ENCODE measurements around the gene FBXO9.

Gene FBXO9

GRCh38 chr6:53119772-53120409 lies 54.7 kb downstream of the FBXO9 start:
- no peak overlapping the region for H3K4me2 ChIP-seq (ENCODE audit: low read length)

GRCh38 chr6:53124131-53124800 lies 59.1 kb downstream of the FBXO9 start:
- Histone ChIP-seq H3K27me3 (ENCODE audit: low read depth, low read length) (peaks cover 19% of the 10 kb centered on the region), H3K4me2 (ENCODE audit: low read length) (no peak overlapping the region), H3K36me3 (replicated peaks; ENCODE audit: low read depth, low read length) (no peaks in the 10 kb centered on the region), H3K27ac (ENCODE audit: low read length) (no peak overlapping the region), H3K4me1 (ENCODE audit: low read length) (no peaks in the 10 kb centered on the region), H3K9ac (ENCODE audit: low read length) (no peak overlapping the region), H3K9me3 (ENCODE audit: insufficient read depth, low read length) (no peaks in the 10 kb centered on the region), H4K20me1 (ENCODE audit: insufficient read depth, low read length) (no peaks in the 10 kb centered on the region), H2AFZ (ENCODE audit: low read depth, low read length) (no peak overlapping the region), H3K4me3 (ENCODE audit: low read length) (no peak overlapping the region), H3K79me2 (ENCODE audit: low read length) (no peaks in the 10 kb centered on the region)
- TF ChIP-seq CTCF (IDR thresholded peaks at IDR 0.05; ENCODE audit: low read depth, low read length): no peak
- no peak for TF ChIP-seq EZH2phosphoT487 (IDR thresholded peaks at IDR 0.05; ENCODE audit: low read depth)

More at GRCh38 chr6:53119772-53120409, 54.7 kb downstream of the FBXO9 start:
- no peaks in the 10 kb centered on the region for H4K20me1 ChIP-seq (ENCODE audit: insufficient read depth, low read length)
- no peaks in the 10 kb centered on the region for H3K9me3 ChIP-seq (ENCODE audit: insufficient read depth, low read length)
- H3K79me2 ChIP-seq (ENCODE audit: low read length): no peaks in the 10 kb centered on the region
- no peak overlapping the region for H3K9ac ChIP-seq (ENCODE audit: low read length)
- no peak overlapping the region for H2AFZ ChIP-seq (ENCODE audit: low read depth, low read length)
- H3K36me3 ChIP-seq (replicated peaks; ENCODE audit: low read depth, low read length): no peaks in the 10 kb centered on the region
- no peaks in the 10 kb centered on the region for H3K27me3 ChIP-seq (ENCODE audit: low read depth, low read length)
- no peak overlapping the region for H3K4me3 ChIP-seq (ENCODE audit: low read length)
- no peak for TF ChIP-seq CTCF (IDR thresholded peaks at IDR 0.05; ENCODE audit: low read depth, low read length)
- TF ChIP-seq EZH2phosphoT487 (IDR thresholded peaks at IDR 0.05; ENCODE audit: low read depth): no peak
- H3K27ac ChIP-seq (ENCODE audit: low read length): no peak overlapping the region
- no peaks in the 10 kb centered on the region for H3K4me1 ChIP-seq (ENCODE audit: low read length)

GRCh38 chr6:53125276-53125675 lies 60.1 kb downstream of the FBXO9 start:
- H3K4me1 ChIP-seq (ENCODE audit: low read length): no peaks in the 10 kb centered on the region
- no peak overlapping the region for H3K4me2 ChIP-seq (ENCODE audit: low read length)
- no peak overlapping the region for H3K9ac ChIP-seq (ENCODE audit: low read length)
- no peak overlapping the region for H3K4me3 ChIP-seq (ENCODE audit: low read length)
- TF ChIP-seq CTCF (IDR thresholded peaks at IDR 0.05; ENCODE audit: low read depth, low read length): no peak
- no peak for TF ChIP-seq EZH2phosphoT487 (IDR thresholded peaks at IDR 0.05; ENCODE audit: low read depth)
- no peak overlapping the region for H2AFZ ChIP-seq (ENCODE audit: low read depth, low read length)
- no peaks in the 10 kb centered on the region for H3K36me3 ChIP-seq (replicated peaks; ENCODE audit: low read depth, low read length)
- H3K27ac ChIP-seq (ENCODE audit: low read length): no peak overlapping the region
- peaks cover 27% of the 10 kb centered on the region for H3K27me3 ChIP-seq (ENCODE audit: low read depth, low read length)
- H4K20me1 ChIP-seq (ENCODE audit: insufficient read depth, low read length): no peaks in the 10 kb centered on the region
- no peaks in the 10 kb centered on the region for H3K9me3 ChIP-seq (ENCODE audit: insufficient read depth, low read length)
- no peaks in the 10 kb centered on the region for H3K79me2 ChIP-seq (ENCODE audit: low read length)

- no peaks in the 10 kb centered on the region for H3K79me2 ChIP-seq (ENCODE audit: low read length)
- no peaks in the 10 kb centered on the region for H3K36me3 ChIP-seq (replicated peaks; ENCODE audit: low read depth, low read length)
- no peak overlapping the region for H3K27ac ChIP-seq (ENCODE audit: low read length)
- H4K20me1 ChIP-seq (ENCODE audit: insufficient read depth, low read length): no peaks in the 10 kb centered on the region
- no peak overlapping the region for H2AFZ ChIP-seq (ENCODE audit: low read depth, low read length)
- no peak overlapping the region for H3K9ac ChIP-seq (ENCODE audit: low read length)
- no peak overlapping the region for H3K4me2 ChIP-seq (ENCODE audit: low read length)
- no peak for TF ChIP-seq CTCF (IDR thresholded peaks at IDR 0.05; ENCODE audit: low read depth, low read length)
- TF ChIP-seq EZH2phosphoT487 (IDR thresholded peaks at IDR 0.05; ENCODE audit: low read depth): no peak
- peaks cover 40% of the 10 kb centered on the region for H3K27me3 ChIP-seq (ENCODE audit: low read depth, low read length)
- no peaks in the 10 kb centered on the region for H3K4me1 ChIP-seq (ENCODE audit: low read length)
- H3K9me3 ChIP-seq (ENCODE audit: insufficient read depth, low read length): no peaks in the 10 kb centered on the region
- no peak overlapping the region for H3K4me3 ChIP-seq (ENCODE audit: low read length)
Observed at GRCh38 chr6:53128842-53129241, 63.6 kb downstream of the FBXO9 start.
